Smooth muscle cell (in vitro differentiated cells): ENCODE measurements around the gene PTPMT1. TPM values are rescaled to one million over a fixed set of nuclear protein-coding genes. Genes with fewer than 3 reads are reported as not detected.

Experiments
- DNase-seq: peaks from one replicate; lab custom pipeline; 2025; ENCODE audit not compliant: unreplicated experiment; lab: John Stamatoyannopoulos, UW
- H2AFZ ChIP-seq: fragments of 200-600 bp; sonication (generic); 2 replicates; pipeline ENCODE4 v1.6.0; 2016; ENCODE audit warnings: antibody characterized with exemption, low read depth, mild to moderate bottlenecking
- H3F3A ChIP-seq: fragments of 200-600 bp; sonication (generic); 2 replicates; pipeline ENCODE4 v1.6.0; 2017; ENCODE audit warnings: antibody characterized with exemption, low read depth
- H3K27ac ChIP-seq: fragments of 200-600 bp; sonication (generic); 2 replicates; pipeline ENCODE4 v1.5.1; 2016; ENCODE audit warnings: low read depth, mild to moderate bottlenecking
- H3K27me3 ChIP-seq: fragments of 200-600 bp; sonication (generic); 2 replicates; pipeline ENCODE4 v1.6.1; 2016; ENCODE audit warnings: low read depth, mild to moderate bottlenecking
- H3K36me3 ChIP-seq: fragments of 200-600 bp; sonication (generic); 2 replicates; pipeline ENCODE4 v1.5.1; 2016; ENCODE audit warnings: low read depth
- H3K4me1 ChIP-seq: fragments of 200-600 bp; sonication (generic); 2 replicates; pipeline ENCODE4 v1.5.1; 2016; ENCODE audit warnings: low read depth
- H3K4me2 ChIP-seq: fragments of 200-600 bp; sonication (generic); 2 replicates; pipeline ENCODE4 v1.6.0; 2016; ENCODE audit warnings: mild to moderate bottlenecking
- H3K4me3 ChIP-seq: fragments of 200-600 bp; sonication (generic); 2 replicates; pipeline ENCODE4 v1.5.1; 2016; ENCODE audit warnings: mild to moderate bottlenecking
- H3K79me2 ChIP-seq: fragments of 200-600 bp; sonication (generic); 2 replicates; pipeline ENCODE4 v1.6.0; 2016; ENCODE audit warnings: low read depth, mild to moderate bottlenecking
- H3K9ac ChIP-seq: fragments of 200-600 bp; sonication (generic); 2 replicates; pipeline ENCODE4 v1.6.0; 2016; ENCODE audit warnings: low read depth
- H3K9me3 ChIP-seq: fragments of 200-600 bp; sonication (generic); replicated peaks from 2 replicates; pipeline ENCODE4 v1.5.1; 2016; ENCODE audit warnings: low read depth
- H4K20me1 ChIP-seq: fragments of 200-600 bp; sonication (generic); 2 replicates; pipeline ENCODE4 v1.6.0; 2016; ENCODE audit warnings: low read depth
- CTCF ChIP-seq: fragments of 200-600 bp; sonication (generic); IDR thresholded peaks from 2 replicates; pipeline ENCODE4 v1.5.1; 2017; ENCODE audit warnings: borderline replicate concordance, mild to moderate bottlenecking, antibody characterized with exemption; ENCODE audit not compliant: insufficient read depth, poor library complexity, severe bottlenecking
- WGBS: methylation state at CpG from one replicate; pipeline ENCODE4 v1.1.7; 2016; ENCODE audit warnings: low lambda C conversion rate; 5-methylcytosine and 5-hydroxymethylcytosine counted together
- polyA plus RNA-seq: library from polyadenylated mRNA; unstranded; fragments of >200 nt; fragmentation: Nextera tagmentation; extraction: Ambion mirVana; gene quantifications from 2 replicates; pipeline ENCODE4 v1.2.1, GENCODE V29; 2016
- total RNA-seq: library from RNA; depleted of rRNA; stranded (reverse); fragments of >200 nt; gene quantifications from 2 replicates; pipeline ENCODE4 v1.2.3, GENCODE V29; 2014

Gene PTPMT1, protein sequence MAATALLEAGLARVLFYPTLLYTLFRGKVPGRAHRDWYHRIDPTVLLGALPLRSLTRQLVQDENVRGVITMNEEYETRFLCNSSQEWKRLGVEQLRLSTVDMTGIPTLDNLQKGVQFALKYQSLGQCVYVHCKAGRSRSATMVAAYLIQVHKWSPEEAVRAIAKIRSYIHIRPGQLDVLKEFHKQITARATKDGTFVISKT
- 136 and 152 TPM in 2 replicates for total RNA-seq
- polyA plus RNA-seq, result 75.5 and 103 TPM in 2 replicates

DNA sequence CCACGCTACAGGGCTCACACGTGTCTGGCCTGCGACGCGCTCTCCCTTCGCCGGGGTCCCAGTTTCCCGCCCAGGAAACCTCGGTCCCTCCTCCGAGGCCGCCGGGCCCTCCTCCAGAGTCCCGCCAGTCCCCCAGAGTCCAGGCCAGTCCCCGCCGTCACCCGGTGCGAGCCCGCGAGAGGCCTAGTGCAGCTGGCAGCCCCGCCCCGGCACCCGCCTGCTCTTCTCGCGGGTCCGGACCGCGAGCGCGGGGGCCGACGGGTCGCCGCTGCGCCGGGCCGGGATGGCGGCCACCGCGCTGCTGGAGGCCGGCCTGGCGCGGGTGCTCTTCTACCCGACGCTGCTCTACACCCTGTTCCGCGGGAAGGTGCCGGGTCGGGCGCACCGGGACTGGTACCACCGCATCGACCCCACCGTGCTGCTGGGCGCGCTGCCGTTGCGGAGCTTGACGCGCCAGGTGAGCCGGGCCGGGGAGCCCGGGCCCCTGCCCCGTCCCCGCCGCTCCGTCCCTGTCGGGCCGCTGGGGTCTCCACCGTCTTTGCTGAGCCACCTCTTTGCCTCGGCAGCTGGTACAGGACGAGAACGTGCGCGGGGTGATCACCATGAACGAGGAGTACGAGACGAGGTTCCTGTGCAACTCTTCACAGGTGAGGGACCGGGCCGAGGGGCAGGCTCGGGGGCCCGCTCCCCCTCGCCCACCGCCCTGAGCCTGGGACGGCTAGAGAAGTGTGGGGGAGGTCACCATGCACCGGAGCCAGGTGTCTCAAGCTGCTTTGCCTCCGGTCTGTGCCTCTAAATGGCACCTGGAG, at the start of gene PTPMT1:
PTPMT1 (plus strand) TSS at position 260 of the 809 bp plus-strand sequence; CDS start at position 284, 24 bp downstream.
- peak within 1 kb of the TSS; percentile 95 for H3K4me3 ChIP-seq
- H3K9ac ChIP-seq, result peak within 1 kb of the TSS; percentile 87
- H3K4me1 ChIP-seq, result no peaks in the 10 kb centered on the region
- no peaks in the 10 kb centered on the region for H3K36me3 ChIP-seq
- H3K4me2 ChIP-seq, result peak within 1 kb of the TSS; percentile 100
- peak within 1 kb of the TSS; percentile 87 for H2AFZ ChIP-seq
- H3K27ac ChIP-seq, result peak within 1 kb of the TSS; percentile 31
- H4K20me1 ChIP-seq, result peaks cover under 1% of the 10 kb centered on the region
- no peaks in the 10 kb centered on the region for H3F3A ChIP-seq
- no peak for TF ChIP-seq CTCF
- H3K27me3 ChIP-seq, result no peaks in the 10 kb centered on the region
- peak; percentile 22 for DNase-seq
- WGBS, result 3% methylated on average over 85 of the region's 86 CpGs
- no peaks in the 10 kb centered on the region for H3K9me3 ChIP-seq
- peaks cover 38% of the 10 kb centered on the region for H3K79me2 ChIP-seq

- 90% methylated on average over 3 of the region's 3 CpGs for WGBS
- TF ChIP-seq CTCF, result no peak
- Histone ChIP-seq H3K4me1 (peaks cover 38% of the 10 kb centered on the region), H3K27ac (peak overlapping the region; percentile 92), H3K4me2 (peak overlapping the region; percentile 74), H3K9ac (no peak overlapping the region), H3K27me3 (no peaks in the 10 kb centered on the region), H2AFZ (no peak overlapping the region), H3K79me2 (peaks cover 91% of the 10 kb centered on the region), H3K36me3 (no peaks in the 10 kb centered on the region), H4K20me1 (peaks cover 69% of the 10 kb centered on the region), H3K4me3 (no peak overlapping the region), H3K9me3 (no peaks in the 10 kb centered on the region), H3F3A (peaks cover 27% of the 10 kb centered on the region)
- no peak for DNase-seq
Observed at GRCh38 chr11:47516155-47516554, 49.2 kb upstream of the PTPMT1 start.

DNA sequence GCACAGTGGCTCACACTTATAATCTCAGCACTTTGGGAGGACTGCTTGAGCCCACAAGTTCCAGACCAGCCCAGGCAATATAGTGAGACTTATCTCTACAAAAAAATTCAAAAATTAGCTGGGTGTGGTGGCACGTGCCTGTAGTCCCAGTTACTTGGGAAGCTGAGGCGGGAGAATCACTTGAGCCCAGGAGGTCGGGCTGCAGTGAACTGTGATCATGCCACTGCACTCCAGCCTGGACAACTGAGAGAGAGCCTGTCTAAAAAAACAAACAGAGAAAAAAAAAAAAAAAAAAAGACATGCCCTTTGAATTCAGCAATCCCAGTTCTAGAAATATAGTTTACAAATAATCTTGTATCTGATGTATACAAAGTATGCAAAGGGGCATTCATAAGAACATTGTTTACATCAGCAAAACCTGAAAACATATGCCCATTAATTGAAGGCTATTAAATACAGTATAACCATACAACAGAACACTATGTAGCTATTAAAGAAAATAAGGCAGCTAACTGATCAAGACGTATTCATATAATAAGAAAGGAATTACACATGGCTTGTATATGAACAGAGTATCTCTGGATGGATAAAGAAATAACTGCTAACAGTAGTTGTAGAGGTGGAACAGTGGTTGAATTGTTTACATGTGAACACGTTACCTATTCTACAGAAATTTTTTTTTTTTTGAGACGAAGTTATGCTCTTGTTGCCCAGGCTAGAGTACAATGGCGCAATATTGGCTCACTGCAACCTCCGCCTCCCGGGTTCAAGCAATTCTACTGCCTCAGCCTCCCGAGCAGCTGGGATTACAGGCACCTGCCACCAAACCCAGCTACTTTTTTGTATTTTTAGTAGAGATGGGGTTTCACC, 48.2 kb upstream of the PTPMT1 start:
- Histone ChIP-seq H3K9ac (no peak overlapping the region), H3K4me1 (peaks cover 33% of the 10 kb centered on the region), H4K20me1 (peaks cover 79% of the 10 kb centered on the region), H3F3A (peaks cover 24% of the 10 kb centered on the region), H3K27me3 (no peaks in the 10 kb centered on the region), H3K27ac (peak overlapping the region; percentile 92), H3K9me3 (no peaks in the 10 kb centered on the region), H3K4me3 (no peak overlapping the region), H3K4me2 (no peak overlapping the region), H3K36me3 (no peaks in the 10 kb centered on the region), H2AFZ (no peak overlapping the region), H3K79me2 (peaks cover 92% of the 10 kb centered on the region)
- 93% methylated on average over 10 of the region's 10 CpGs for WGBS
- DNase-seq, result no peak
- TF ChIP-seq CTCF, result no peak
